Cardiac muscle cell (in vitro differentiated cells and primary cell): ENCODE measurements around the gene DSTN. TPM values are rescaled to one million over a fixed set of nuclear protein-coding genes. Genes with fewer than 3 reads are reported as not detected.
A peak's percentile ranks its signal among the peaks of the same experiment; 100 is the strongest.

Experiments
- DNase-seq, 2 donors: peaks; one replicate each; pipeline versions ENCODE4 v3.0.0 to v3.0.0-alpha.2; 2010 to 2017; ENCODE audit warnings: low read depth in 1 of 2, low spot score in 1 of 2
- H3K27ac ChIP-seq: fragments of 200-600 bp; sonication (generic); 2 replicates; pipeline ENCODE4 v1.5.1; 2016
- H3K27me3 ChIP-seq: fragments of 200-600 bp; sonication (generic); 2 replicates; pipeline ENCODE4 v1.6.0; 2016; ENCODE audit warnings: control low read depth
- H3K36me3 ChIP-seq: fragments of 200-600 bp; sonication (generic); 2 replicates; pipeline ENCODE4 v1.5.1; 2016; ENCODE audit warnings: control low read depth
- H3K4me1 ChIP-seq: fragments of 200-600 bp; sonication (generic); 2 replicates; pipeline ENCODE4 v1.8.1; 2017; ENCODE audit warnings: low read depth, mild to moderate bottlenecking, mixed run types
- H3K4me3 ChIP-seq: fragments of 200-600 bp; sonication (generic); 2 replicates; pipeline ENCODE4 v1.5.1; 2016; ENCODE audit warnings: mild to moderate bottlenecking
- H3K9me3 ChIP-seq: fragments of 200-600 bp; sonication (generic); 2 replicates; pipeline ENCODE4 v1.5.1; 2017; ENCODE audit warnings: low read depth, mild to moderate bottlenecking, control low read depth
- polyA plus RNA-seq: library from polyadenylated mRNA; unstranded; fragments of >200 nt; fragmentation: Nextera tagmentation; extraction: Ambion mirVana; gene quantifications from 2 replicates; pipeline ENCODE4 v1.2.1, GENCODE V29; 2016
- total RNA-seq: library from RNA; depleted of rRNA; stranded (reverse); fragments of >200 nt; gene quantifications from 2 replicates; pipeline ENCODE4 v1.2.3, GENCODE V29; 2016
- TF ChIP-seq, protein P1 (sequence below): IDR thresholded peaks from 2 replicates; pipeline ENCODE4 v1.5.1; 2012; ENCODE audit warnings: low read depth, mild to moderate bottlenecking, low read length

The DSTN gene
- total and polyA plus RNA-seq, 2 experiments from 2014 or later: 231 to 743 TPM

DNA sequence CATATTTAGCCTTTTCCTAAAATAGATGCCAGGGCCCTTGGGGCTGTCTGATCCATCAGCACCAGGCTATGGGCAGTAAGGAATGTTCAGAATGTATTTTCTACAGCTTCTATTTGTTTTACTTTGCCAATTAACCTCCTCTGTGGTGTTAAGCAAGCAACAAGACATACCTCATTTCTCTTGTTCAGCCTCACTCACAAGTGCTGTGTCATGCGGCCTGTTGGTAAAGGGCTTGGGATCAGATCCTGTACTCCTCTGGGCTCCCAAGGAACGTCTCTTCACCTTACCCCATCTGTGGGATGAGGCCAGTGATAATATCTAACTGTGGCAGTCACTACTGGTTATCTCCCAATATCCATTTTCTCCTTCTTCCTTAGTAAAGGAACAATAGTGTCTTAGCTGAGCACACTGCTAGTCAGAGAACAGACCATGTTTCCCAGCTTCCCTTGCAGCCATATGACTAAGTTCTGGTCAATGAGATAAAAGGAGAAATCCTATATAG lies 7.0 kb upstream of the DSTN start:
- peaks cover 8% of the 10 kb centered on the region for H3K4me1 ChIP-seq
- H3K27me3 ChIP-seq: no peaks in the 10 kb centered on the region
- no peaks in the 10 kb centered on the region for H3K9me3 ChIP-seq
- peak overlapping the region; percentile 75 for H3K27ac ChIP-seq
- H3K4me3 ChIP-seq: no peak overlapping the region
- no peaks in the 10 kb centered on the region for H3K36me3 ChIP-seq
- TF ChIP-seq, protein P1, sequence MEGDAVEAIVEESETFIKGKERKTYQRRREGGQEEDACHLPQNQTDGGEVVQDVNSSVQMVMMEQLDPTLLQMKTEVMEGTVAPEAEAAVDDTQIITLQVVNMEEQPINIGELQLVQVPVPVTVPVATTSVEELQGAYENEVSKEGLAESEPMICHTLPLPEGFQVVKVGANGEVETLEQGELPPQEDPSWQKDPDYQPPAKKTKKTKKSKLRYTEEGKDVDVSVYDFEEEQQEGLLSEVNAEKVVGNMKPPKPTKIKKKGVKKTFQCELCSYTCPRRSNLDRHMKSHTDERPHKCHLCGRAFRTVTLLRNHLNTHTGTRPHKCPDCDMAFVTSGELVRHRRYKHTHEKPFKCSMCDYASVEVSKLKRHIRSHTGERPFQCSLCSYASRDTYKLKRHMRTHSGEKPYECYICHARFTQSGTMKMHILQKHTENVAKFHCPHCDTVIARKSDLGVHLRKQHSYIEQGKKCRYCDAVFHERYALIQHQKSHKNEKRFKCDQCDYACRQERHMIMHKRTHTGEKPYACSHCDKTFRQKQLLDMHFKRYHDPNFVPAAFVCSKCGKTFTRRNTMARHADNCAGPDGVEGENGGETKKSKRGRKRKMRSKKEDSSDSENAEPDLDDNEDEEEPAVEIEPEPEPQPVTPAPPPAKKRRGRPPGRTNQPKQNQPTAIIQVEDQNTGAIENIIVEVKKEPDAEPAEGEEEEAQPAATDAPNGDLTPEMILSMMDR: no peak
- peak; percentile 17 to 86 for DNase-seq

DNA sequence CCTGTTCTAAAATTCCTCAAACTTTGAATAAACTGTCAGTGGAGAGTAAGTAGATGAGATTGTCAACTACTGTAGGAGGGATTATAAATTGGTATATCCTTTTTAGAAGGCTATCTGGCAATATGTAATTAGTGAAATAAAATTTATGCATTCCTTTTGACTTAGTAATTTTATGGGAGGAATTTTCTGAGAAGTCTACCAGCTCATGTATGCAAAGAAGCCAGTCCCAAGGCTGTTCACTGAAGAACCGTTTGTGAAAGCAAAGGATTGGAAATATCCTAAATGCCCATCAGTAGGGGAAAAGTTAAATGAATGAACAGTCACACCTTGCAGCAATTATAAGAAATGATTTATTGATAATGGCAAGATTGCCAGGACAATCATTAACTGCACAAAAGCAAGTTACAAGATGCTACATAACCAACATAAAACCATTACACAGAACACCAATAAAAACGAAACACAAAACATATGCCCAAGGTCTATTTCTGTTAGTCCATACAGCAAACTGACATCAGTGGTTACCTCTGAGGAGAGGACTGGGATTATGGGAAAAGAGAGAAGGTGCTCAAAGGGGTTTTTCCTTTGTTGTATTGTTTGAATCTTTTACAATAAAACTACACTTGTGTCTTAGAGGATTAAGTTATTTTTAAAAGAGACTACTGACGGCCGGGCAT lies 4.6 kb upstream of the DSTN start:
- no peak for DNase-seq
- TF ChIP-seq, protein P1: no peak
- no peak overlapping the region for H3K4me3 ChIP-seq
- H3K27ac ChIP-seq: peak overlapping the region; percentile 21
- H3K4me1 ChIP-seq: peaks cover 13% of the 10 kb centered on the region
- H3K36me3 ChIP-seq: no peaks in the 10 kb centered on the region
- H3K9me3 ChIP-seq: no peaks in the 10 kb centered on the region
- no peaks in the 10 kb centered on the region for H3K27me3 ChIP-seq

DNA sequence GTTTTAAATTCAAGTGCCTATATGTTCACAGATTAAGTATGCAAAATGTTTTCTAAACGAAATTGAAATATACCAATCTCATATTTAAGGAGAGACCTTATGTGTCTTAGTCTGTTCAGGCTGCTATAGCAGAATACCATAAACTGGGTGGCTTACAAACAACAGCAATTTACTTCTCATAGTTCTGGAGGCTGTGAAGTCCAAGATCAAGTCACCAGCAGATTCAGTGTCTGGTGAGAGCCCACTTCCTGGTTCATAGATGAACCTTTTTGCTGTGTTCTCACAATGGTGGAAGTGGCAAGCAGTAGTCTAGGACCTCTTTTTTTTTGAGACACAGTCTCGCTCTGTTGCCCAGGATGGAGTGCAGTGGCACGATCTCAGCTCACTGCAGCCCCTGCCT lies 3.5 kb upstream of the DSTN start:
- TF ChIP-seq, protein P1: no peak
- Histone ChIP-seq H3K4me1 (peaks cover 13% of the 10 kb centered on the region), H3K4me3 (no peak overlapping the region), H3K36me3 (no peaks in the 10 kb centered on the region), H3K9me3 (no peaks in the 10 kb centered on the region), H3K27me3 (no peaks in the 10 kb centered on the region), H3K27ac (no peak overlapping the region)
- no peak for DNase-seq

DNA sequence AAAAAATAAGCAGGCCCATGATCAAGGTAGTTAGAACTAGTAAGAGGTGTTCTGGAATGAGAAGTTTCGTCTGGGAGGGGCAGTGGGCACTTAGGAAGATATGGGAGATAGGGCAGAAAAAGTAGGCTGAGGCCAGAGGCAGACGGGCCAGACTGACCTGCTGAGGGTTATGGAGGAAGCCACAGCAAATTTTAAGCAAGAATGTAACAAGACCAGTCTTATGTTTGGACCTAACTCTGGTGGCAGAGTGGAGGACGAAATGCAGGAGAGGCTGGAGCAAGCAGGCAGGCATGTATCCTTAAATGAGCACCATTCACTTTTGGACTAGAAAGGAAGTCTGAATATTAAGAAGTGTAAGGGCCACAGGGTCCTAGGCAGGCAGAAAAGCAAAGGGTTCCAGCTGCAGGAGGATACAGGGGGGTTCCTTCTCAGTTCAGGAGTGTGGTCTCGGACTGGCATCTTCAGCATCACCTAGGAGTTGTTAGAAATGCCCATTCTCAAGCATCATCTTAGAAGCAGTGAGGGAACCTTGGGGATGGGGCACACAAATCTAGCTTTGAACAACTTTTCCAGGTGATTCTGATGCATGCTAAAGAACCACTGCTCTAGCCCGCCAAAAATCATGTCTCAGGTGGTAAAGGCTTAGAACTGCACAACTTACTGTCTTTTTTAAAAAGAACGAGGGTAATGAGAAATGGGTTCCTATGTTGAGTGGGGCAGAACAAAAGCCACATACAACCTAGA lies 1.7 kb upstream of the DSTN start:
- DNase-seq: no peak
- peak overlapping the region; percentile 76 for H3K4me3 ChIP-seq
- H3K27me3 ChIP-seq: no peaks in the 10 kb centered on the region
- TF ChIP-seq, protein P1: no peak
- no peaks in the 10 kb centered on the region for H3K36me3 ChIP-seq
- no peaks in the 10 kb centered on the region for H3K9me3 ChIP-seq
- H3K27ac ChIP-seq: peak overlapping the region; percentile 99
- H3K4me1 ChIP-seq: peaks cover 19% of the 10 kb centered on the region

DNA sequence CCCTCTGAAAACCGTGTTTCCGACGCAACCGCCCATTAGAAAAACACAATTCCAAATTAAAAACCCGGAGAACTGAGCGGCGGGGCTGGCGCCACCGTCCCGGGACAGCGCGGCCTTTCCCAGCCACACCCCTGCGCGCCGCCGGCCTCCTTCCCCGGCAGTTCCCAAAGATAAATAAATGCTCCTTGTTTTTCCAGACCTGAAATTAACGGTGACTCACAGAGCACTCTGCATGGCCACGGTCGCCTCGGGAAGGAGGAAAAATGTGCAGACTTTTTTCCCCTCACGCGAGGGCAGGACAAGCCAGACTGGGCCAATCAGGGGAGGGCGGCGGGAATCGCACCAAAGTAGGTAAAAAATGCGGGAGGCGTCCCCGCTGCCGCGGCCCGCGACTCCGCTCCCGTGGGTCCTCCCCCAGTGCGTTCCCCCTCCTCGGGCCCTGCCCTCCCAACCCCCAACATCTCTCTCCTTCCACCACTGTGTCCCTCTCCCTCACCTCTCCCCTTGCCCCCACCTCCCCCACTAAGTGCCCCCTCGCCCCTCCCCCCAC lies 828 bp upstream of the DSTN start:
- no peaks in the 10 kb centered on the region for H3K36me3 ChIP-seq
- H3K27ac ChIP-seq: peak overlapping the region; percentile 99
- peak overlapping the region; percentile 76 for H3K4me3 ChIP-seq
- H3K4me1 ChIP-seq: peaks cover 23% of the 10 kb centered on the region
- TF ChIP-seq, protein P1: no peak
- peak; percentile 92 to 97 for DNase-seq
- H3K9me3 ChIP-seq: no peaks in the 10 kb centered on the region
- H3K27me3 ChIP-seq: no peaks in the 10 kb centered on the region
